Neural progenitor cell (in vitro differentiated cells): Measurements from ENCODE around the gene RSU1. TPM values are rescaled to one million over a fixed set of nuclear protein-coding genes. Genes with fewer than 3 reads are reported as not detected.

Experiments
- DNase-seq: peaks from one replicate; pipeline ENCODE4 v3.0.0-alpha.2; 2016; ENCODE audit warnings: low spot score
- H2AFZ ChIP-seq: fragments of 200-600 bp; sonication (generic); replicated peaks from 2 replicates; pipeline ENCODE4 v1.6.1; 2016; ENCODE audit warnings: antibody characterized with exemption
- H3F3A ChIP-seq: fragments of 200-600 bp; sonication (generic); 2 replicates; pipeline ENCODE4 v1.6.1; 2016; ENCODE audit warnings: antibody characterized with exemption, low read depth
- H3K27ac ChIP-seq: fragments of 200-600 bp; sonication (generic); 2 replicates; pipeline ENCODE4 v1.5.1; 2016; ENCODE audit warnings: mild to moderate bottlenecking
- H3K27me3 ChIP-seq: fragments of 200-600 bp; sonication (generic); 2 replicates; pipeline ENCODE4 v1.6.1; 2016; ENCODE audit warnings: mild to moderate bottlenecking, moderate library complexity
- H3K36me3 ChIP-seq: fragments of 200-600 bp; sonication (generic); 2 replicates; pipeline ENCODE4 v1.5.1; 2016
- H3K4me1 ChIP-seq: fragments of 200-600 bp; sonication (generic); 2 replicates; pipeline ENCODE4 v1.6.1; 2016; ENCODE audit warnings: mixed run types
- H3K4me2 ChIP-seq: fragments of 200-600 bp; sonication (generic); 2 replicates; pipeline ENCODE4 v1.6.1; 2016
- H3K4me3 ChIP-seq: fragments of 200-600 bp; sonication (generic); 2 replicates; pipeline ENCODE4 v1.5.1; 2016
- H3K79me2 ChIP-seq: fragments of 200-600 bp; sonication (generic); 2 replicates; pipeline ENCODE4 v1.6.1; 2016; ENCODE audit warnings: low read depth
- H3K9ac ChIP-seq: fragments of 200-600 bp; sonication (generic); 2 replicates; pipeline ENCODE4 v1.6.1; 2016
- H3K9me3 ChIP-seq: fragments of 200-600 bp; sonication (generic); 2 replicates; pipeline ENCODE4 v1.5.1; 2016; ENCODE audit warnings: low read depth
- H4K20me1 ChIP-seq: fragments of 200-600 bp; sonication (generic); 2 replicates; pipeline ENCODE4 v1.6.1; 2016; ENCODE audit warnings: low read depth
- H3K27ac Mint-ChIP-seq: 3 replicates; pipeline ENCODE4 v1.8.0; 2021; ENCODE audit warnings: mixed read lengths
- H3K27me3 Mint-ChIP-seq: 2 replicates; pipeline ENCODE4 v1.8.0; 2022; ENCODE audit warnings: low read depth, mild to moderate bottlenecking, inconsistent platforms, moderate library complexity, mixed read lengths; ENCODE audit not compliant: insufficient read depth
- H3K36me3 Mint-ChIP-seq: 3 replicates; pipeline ENCODE4 v1.8.0; 2021; ENCODE audit warnings: mixed read lengths
- H3K4me1 Mint-ChIP-seq: 3 replicates; pipeline ENCODE4 v1.8.0; 2021; ENCODE audit warnings: mixed read lengths
- H3K4me3 Mint-ChIP-seq: 3 replicates; pipeline ENCODE4 v1.8.0; 2021; ENCODE audit warnings: mild to moderate bottlenecking, moderate library complexity, mixed read lengths
- H3K9me3 Mint-ChIP-seq: 3 replicates; pipeline ENCODE4 v1.8.0; 2020; ENCODE audit warnings: mixed read lengths
- EZH2 ChIP-seq: fragments of 200-600 bp; sonication (generic); IDR thresholded peaks from 2 replicates; pipeline ENCODE4 v1.6.1; 2017; ENCODE audit warnings: antibody characterized with exemption, mild to moderate bottlenecking, moderate library complexity
- EZH2phosphoT487 ChIP-seq: fragments of 200-600 bp; sonication (generic); IDR thresholded peaks from 2 replicates; pipeline ENCODE4 v1.6.1; 2017; ENCODE audit warnings: antibody characterized with exemption
- total RNA-seq: library from RNA; depleted of rRNA; stranded (reverse); fragments of >200 nt; gene quantifications from 2 replicates; pipeline ENCODE4 v1.2.3, GENCODE V29; 2015; ENCODE audit warnings: low replicate concordance
- TF ChIP-seq, protein P1 (sequence below): fragments of 200-600 bp; sonication (generic); IDR thresholded peaks from 2 replicates; pipeline ENCODE4 v1.5.1; 2017; ENCODE audit warnings: antibody characterized with exemption, mild to moderate bottlenecking

The RSU1 gene
- total RNA-seq, 1 donor from 2014 or later = 9.6 TPM

DNA sequence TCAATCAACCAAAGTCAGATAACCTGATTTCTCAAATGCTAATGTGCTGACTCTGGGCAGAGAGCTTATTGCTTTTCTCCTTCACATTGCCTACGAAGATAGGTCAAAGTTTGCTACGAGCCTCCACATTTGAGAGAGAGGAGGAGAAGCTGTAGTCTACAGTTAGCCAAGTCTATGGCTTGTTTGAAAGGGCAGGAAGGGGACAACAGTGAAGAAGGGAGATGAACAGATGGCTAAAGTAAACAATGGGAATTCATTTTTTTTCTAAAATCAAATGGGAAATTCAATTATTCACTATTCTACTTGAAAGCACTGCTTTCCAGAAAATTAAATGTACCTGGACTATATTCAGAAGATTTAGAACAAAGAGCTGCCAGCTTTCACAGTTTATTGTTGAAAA is 168.9 kb downstream of the RSU1 start:
- H3K4me3 ChIP-seq = no peak overlapping the region
- TF ChIP-seq EZH2 (no peak), EZH2phosphoT487 (no peak)
- TF ChIP-seq, protein P1, sequence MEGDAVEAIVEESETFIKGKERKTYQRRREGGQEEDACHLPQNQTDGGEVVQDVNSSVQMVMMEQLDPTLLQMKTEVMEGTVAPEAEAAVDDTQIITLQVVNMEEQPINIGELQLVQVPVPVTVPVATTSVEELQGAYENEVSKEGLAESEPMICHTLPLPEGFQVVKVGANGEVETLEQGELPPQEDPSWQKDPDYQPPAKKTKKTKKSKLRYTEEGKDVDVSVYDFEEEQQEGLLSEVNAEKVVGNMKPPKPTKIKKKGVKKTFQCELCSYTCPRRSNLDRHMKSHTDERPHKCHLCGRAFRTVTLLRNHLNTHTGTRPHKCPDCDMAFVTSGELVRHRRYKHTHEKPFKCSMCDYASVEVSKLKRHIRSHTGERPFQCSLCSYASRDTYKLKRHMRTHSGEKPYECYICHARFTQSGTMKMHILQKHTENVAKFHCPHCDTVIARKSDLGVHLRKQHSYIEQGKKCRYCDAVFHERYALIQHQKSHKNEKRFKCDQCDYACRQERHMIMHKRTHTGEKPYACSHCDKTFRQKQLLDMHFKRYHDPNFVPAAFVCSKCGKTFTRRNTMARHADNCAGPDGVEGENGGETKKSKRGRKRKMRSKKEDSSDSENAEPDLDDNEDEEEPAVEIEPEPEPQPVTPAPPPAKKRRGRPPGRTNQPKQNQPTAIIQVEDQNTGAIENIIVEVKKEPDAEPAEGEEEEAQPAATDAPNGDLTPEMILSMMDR = no peak
- H3K27me3 ChIP-seq = no peaks in the 10 kb centered on the region
- H2AFZ ChIP-seq = no peak overlapping the region
- H3K4me2 ChIP-seq = no peak overlapping the region
- H3K4me1 ChIP-seq = no peaks in the 10 kb centered on the region
- Mint-ChIP-seq H3K9me3 (no peaks in the 10 kb centered on the region), H3K27me3 (peaks cover 2% of the 10 kb centered on the region), H3K4me1 (no peaks in the 10 kb centered on the region), H3K36me3 (no peaks in the 10 kb centered on the region), H3K27ac (no peak overlapping the region), H3K4me3 (no peak overlapping the region)
- no peaks in the 10 kb centered on the region for H3K36me3 ChIP-seq
- H3K79me2 ChIP-seq = no peaks in the 10 kb centered on the region
- no peaks in the 10 kb centered on the region for H3K9me3 ChIP-seq
- H3K27ac ChIP-seq = no peak overlapping the region
- H3F3A ChIP-seq = no peaks in the 10 kb centered on the region
- no peaks in the 10 kb centered on the region for H4K20me1 ChIP-seq
- no peak for DNase-seq
- no peak overlapping the region for H3K9ac ChIP-seq

DNA sequence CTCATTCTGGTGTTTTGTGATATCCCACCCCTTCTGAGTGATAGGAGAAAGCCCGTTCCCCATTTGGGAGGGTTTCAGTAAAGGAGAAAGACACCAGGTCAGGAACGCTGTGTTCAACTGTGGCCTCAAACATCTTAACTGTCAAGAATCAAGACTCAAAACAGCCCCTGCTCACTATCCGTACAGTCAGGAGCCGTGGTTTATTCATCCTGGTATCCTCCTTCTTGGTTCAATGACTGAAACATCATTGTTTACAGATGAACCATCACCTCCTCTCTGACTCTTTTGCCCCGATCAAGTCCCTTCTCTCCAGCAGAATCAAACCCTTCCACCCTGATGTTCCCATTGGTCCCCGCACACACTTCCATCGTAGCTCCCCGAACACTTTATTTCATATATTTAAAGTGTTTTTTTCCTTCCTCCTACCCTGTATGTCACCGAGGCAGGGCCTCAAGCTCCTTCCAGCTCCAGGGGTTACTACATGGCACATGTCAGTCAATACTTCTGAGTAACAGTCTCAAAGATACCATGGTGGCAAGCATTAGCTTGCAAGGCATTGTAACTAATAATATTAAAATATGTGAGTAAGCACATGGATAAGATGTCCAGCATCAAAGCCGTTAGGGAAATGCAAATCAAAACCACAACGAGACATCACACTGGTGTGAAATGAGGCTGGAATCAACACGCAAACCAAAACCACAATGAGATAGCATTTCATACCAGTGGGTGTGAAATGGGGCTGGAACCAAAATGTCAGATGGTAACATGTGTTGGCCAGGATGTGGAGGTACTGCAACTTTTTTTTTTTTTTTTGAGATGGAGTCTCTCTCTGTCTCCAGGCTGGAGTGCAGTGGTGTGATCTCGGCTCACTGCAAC is 170.8 kb downstream of the RSU1 start:
- Histone ChIP-seq H3K27ac (no peak overlapping the region), H2AFZ (no peak overlapping the region), H3K4me1 (no peaks in the 10 kb centered on the region), H3K27me3 (no peaks in the 10 kb centered on the region), H3K9ac (no peak overlapping the region), H4K20me1 (no peaks in the 10 kb centered on the region), H3K4me3 (no peak overlapping the region), H3K4me2 (no peak overlapping the region), H3F3A (no peaks in the 10 kb centered on the region), H3K79me2 (no peaks in the 10 kb centered on the region), H3K9me3 (no peaks in the 10 kb centered on the region), H3K36me3 (no peaks in the 10 kb centered on the region)
- Mint-ChIP-seq H3K4me3 (no peak overlapping the region), H3K9me3 (no peaks in the 10 kb centered on the region), H3K27me3 (no peaks in the 10 kb centered on the region), H3K4me1 (no peaks in the 10 kb centered on the region), H3K36me3 (no peaks in the 10 kb centered on the region), H3K27ac (no peak overlapping the region)
- no peak for TF ChIP-seq EZH2phosphoT487
- TF ChIP-seq, protein P1 = no peak
- no peak for TF ChIP-seq EZH2
- no peak for DNase-seq

DNA sequence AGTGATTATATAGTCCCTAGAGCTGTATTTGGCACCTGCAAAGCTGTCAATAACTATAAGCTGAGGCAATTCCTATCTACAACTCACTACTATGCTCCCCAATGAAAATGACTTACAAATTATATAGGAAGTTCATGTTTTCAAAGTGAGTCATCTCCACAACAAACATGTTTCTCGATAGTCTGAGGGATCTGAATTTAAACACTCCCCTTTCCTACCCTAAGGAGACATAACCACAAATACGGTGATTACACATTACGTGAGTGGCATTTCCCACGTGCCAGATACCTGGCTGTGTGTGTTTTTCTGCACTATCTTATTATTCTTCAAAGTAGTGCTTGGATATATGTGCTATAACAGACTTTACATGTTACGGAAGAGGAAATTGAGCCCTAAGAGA is 173.1 kb downstream of the RSU1 start:
- Histone ChIP-seq H3K79me2 (no peaks in the 10 kb centered on the region), H3K27ac (no peak overlapping the region), H3F3A (no peaks in the 10 kb centered on the region), H3K36me3 (no peaks in the 10 kb centered on the region), H3K4me1 (no peaks in the 10 kb centered on the region), H2AFZ (no peak overlapping the region), H3K4me2 (no peak overlapping the region), H3K9ac (no peak overlapping the region), H3K4me3 (no peak overlapping the region), H3K9me3 (no peaks in the 10 kb centered on the region), H3K27me3 (no peaks in the 10 kb centered on the region), H4K20me1 (no peaks in the 10 kb centered on the region)
- H3K4me1 Mint-ChIP-seq = no peaks in the 10 kb centered on the region
- no peak for DNase-seq
- H3K4me3 Mint-ChIP-seq = no peak overlapping the region
- no peaks in the 10 kb centered on the region for H3K9me3 Mint-ChIP-seq
- no peaks in the 10 kb centered on the region for H3K36me3 Mint-ChIP-seq
- TF ChIP-seq, protein P1 = no peak
- H3K27ac Mint-ChIP-seq = no peak overlapping the region
- no peaks in the 10 kb centered on the region for H3K27me3 Mint-ChIP-seq
